Measurements from ENCODE around the gene EIPR1.

EIPR1 gene

GRCh38 chr2:3388412-3388738 lies 10.8 kb upstream of the EIPR1 start:
- no peak for TF ChIP-seq CTCF (IDR thresholded peaks at IDR 0.05; ENCODE audit: extremely low read depth, missing control alignments)
- no peak for DNase-seq (ENCODE audit: low spot score)

- DNase-seq (ENCODE audit: low spot score), result no peak
- no peak for TF ChIP-seq CTCF (IDR thresholded peaks at IDR 0.05; ENCODE audit: extremely low read depth, missing control alignments)
Observed at GRCh38 chr2:3387644-3388411, 10.2 kb upstream of the EIPR1 start.

- DNase-seq (ENCODE audit: low spot score), result no peak
- TF ChIP-seq CTCF (IDR thresholded peaks at IDR 0.05; ENCODE audit: extremely low read depth, missing control alignments), result no peak
Observed at GRCh38 chr2:3387011-3387410, 9.4 kb upstream of the EIPR1 start.

- TF ChIP-seq CTCF (IDR thresholded peaks at IDR 0.05; ENCODE audit: extremely low read depth, missing control alignments), result no peak
Observed at GRCh38 chr2:3386448-3386958, 8.9 kb upstream of the EIPR1 start.

GRCh38 chr2:3379647-3380534 lies 2.3 kb upstream of the EIPR1 start, which contains the start of gene TRAPPC12:
Gene TRAPPC12 (plus strand): TSS chr2:3379694. CDS start chr2:3387624, 7,930 bp downstream.
- DNase-seq (ENCODE audit: low spot score), result peak; percentile 92
- peak; percentile 34 for TF ChIP-seq CTCF (IDR thresholded peaks at IDR 0.05; ENCODE audit: extremely low read depth, missing control alignments)

More at GRCh38 chr2:3386448-3386958, 8.9 kb upstream of the EIPR1 start:
- no peak for DNase-seq (ENCODE audit: low spot score)

GRCh38 chr2:3379339-3379646 lies 1.7 kb upstream of the EIPR1 start:
- TF ChIP-seq CTCF (IDR thresholded peaks at IDR 0.05; ENCODE audit: extremely low read depth, missing control alignments), result no peak
- DNase-seq (ENCODE audit: low spot score), result no peak

- TF ChIP-seq CTCF (IDR thresholded peaks at IDR 0.05; ENCODE audit: extremely low read depth, missing control alignments), result no peak
- peak; percentile 72 for DNase-seq (ENCODE audit: low spot score)
Observed at GRCh38 chr2:3377279-3377611, 373 bp downstream of the EIPR1 start.

Data from GM20000 (cell line).